Central memory CD8-positive, alpha-beta T cell (primary cell): ENCODE data around the gene CTIF.

Experiments used
- ATAC-seq: fragments of 150-1000 bp; cut with Tn5 transposase; replicated peaks from 2 replicates; pipeline ENCODE4 v1.10.0; 2022; ENCODE audit warnings: mild to moderate bottlenecking, moderate FRiP score, moderate number of reproducible peaks; ENCODE audit not compliant: poor library complexity, severe bottlenecking; ENCODE audit errors: extremely low read depth
- DNase-seq, 2 donors: peaks; one replicate each; pipeline ENCODE4 v3.0.0; 2021; ENCODE audit warnings: low spot score in 2 of 2
- H3K27ac Mint-ChIP-seq: one replicate; pipeline ENCODE4 v1.8.0; 2022; ENCODE audit warnings: low read depth, mild to moderate bottlenecking, moderate library complexity, mixed read lengths
- H3K27me3 Mint-ChIP-seq: one replicate; pipeline ENCODE4 v1.8.0; 2022; ENCODE audit warnings: mixed read lengths
- H3K36me3 Mint-ChIP-seq: one replicate; pipeline ENCODE4 v1.8.0; 2022; ENCODE audit warnings: mild to moderate bottlenecking, moderate library complexity, mixed read lengths; ENCODE audit not compliant: insufficient read depth
- H3K4me1 Mint-ChIP-seq: one replicate; pipeline ENCODE4 v1.8.0; 2022; ENCODE audit warnings: mixed read lengths
- H3K4me3 Mint-ChIP-seq: one replicate; pipeline ENCODE4 v1.8.0; 2022; ENCODE audit warnings: mild to moderate bottlenecking, moderate library complexity, mixed read lengths
- H3K9me3 Mint-ChIP-seq: one replicate; pipeline ENCODE4 v1.8.0; 2022; ENCODE audit warnings: mixed read lengths

Gene CTIF

GRCh38 chr18:48839819-48840490 is 301.1 kb downstream of the CTIF start:
- Mint-ChIP-seq H3K9me3 (no peaks in the 10 kb centered on the region), H3K27ac (peak overlapping the region; percentile 96), H3K27me3 (no peaks in the 10 kb centered on the region), H3K36me3 (peaks cover 12% of the 10 kb centered on the region), H3K4me1 (peaks cover 94% of the 10 kb centered on the region), H3K4me3 (peak overlapping the region; percentile 67)
- ATAC-seq (no peak), DNase-seq (no peak)

- H3K9me3 Mint-ChIP-seq: peaks cover 2% of the 10 kb centered on the region
- H3K4me3 Mint-ChIP-seq: no peak overlapping the region
- H3K27ac Mint-ChIP-seq: peak overlapping the region; percentile 96
Observed at GRCh38 chr18:48840491-48840877, 301.7 kb downstream of the CTIF start.

GRCh38 chr18:48841381-48842258 is 302.8 kb downstream of the CTIF start:
- H3K4me3 Mint-ChIP-seq: peak overlapping the region; percentile 64
- no peaks in the 10 kb centered on the region for H3K27me3 Mint-ChIP-seq
- H3K4me1 Mint-ChIP-seq: peaks cover 93% of the 10 kb centered on the region
- peaks cover 12% of the 10 kb centered on the region for H3K36me3 Mint-ChIP-seq
- peaks cover 13% of the 10 kb centered on the region for H3K9me3 Mint-ChIP-seq
- ATAC-seq (no peak), DNase-seq (no peak)
- peak overlapping the region; percentile 96 for H3K27ac Mint-ChIP-seq

More at GRCh38 chr18:48840491-48840877, 301.7 kb downstream of the CTIF start:
- no peak for ATAC-seq
- DNase-seq: no peak
- Mint-ChIP-seq H3K4me1 (peaks cover 94% of the 10 kb centered on the region), H3K27me3 (no peaks in the 10 kb centered on the region), H3K36me3 (peaks cover 12% of the 10 kb centered on the region)

- DNase-seq (peak; percentile 37 to 70), ATAC-seq (peak; percentile 93)
- peak overlapping the region; percentile 64 for H3K4me3 Mint-ChIP-seq
- H3K4me1 Mint-ChIP-seq: peaks cover 85% of the 10 kb centered on the region
- peaks cover 15% of the 10 kb centered on the region for H3K9me3 Mint-ChIP-seq
- H3K27me3 Mint-ChIP-seq: no peaks in the 10 kb centered on the region
- H3K36me3 Mint-ChIP-seq: peaks cover 12% of the 10 kb centered on the region
- H3K27ac Mint-ChIP-seq: peak overlapping the region; percentile 96
Observed at GRCh38 chr18:48842259-48843061, 303.6 kb downstream of the CTIF start.

- peaks cover 11% of the 10 kb centered on the region for H3K36me3 Mint-ChIP-seq
- H3K9me3 Mint-ChIP-seq: peaks cover 15% of the 10 kb centered on the region
- peak overlapping the region; percentile 38 for H3K4me3 Mint-ChIP-seq
- H3K27ac Mint-ChIP-seq: peak overlapping the region; percentile 96
- H3K4me1 Mint-ChIP-seq: peaks cover 79% of the 10 kb centered on the region
- no peaks in the 10 kb centered on the region for H3K27me3 Mint-ChIP-seq
- ATAC-seq: no peak
- no peak for DNase-seq
Observed at GRCh38 chr18:48843162-48843561, 304.3 kb downstream of the CTIF start.

GRCh38 chr18:48843596-48843995 is 304.8 kb downstream of the CTIF start:
- H3K27me3 Mint-ChIP-seq: no peaks in the 10 kb centered on the region
- peaks cover 11% of the 10 kb centered on the region for H3K36me3 Mint-ChIP-seq
- H3K4me1 Mint-ChIP-seq: peaks cover 79% of the 10 kb centered on the region
- ATAC-seq: no peak
- peaks cover 15% of the 10 kb centered on the region for H3K9me3 Mint-ChIP-seq
- H3K4me3 Mint-ChIP-seq: peak overlapping the region; percentile 38
- DNase-seq: no peak
- peak overlapping the region; percentile 96 for H3K27ac Mint-ChIP-seq

- Mint-ChIP-seq H3K4me1 (peaks cover 75% of the 10 kb centered on the region), H3K4me3 (no peak overlapping the region)
Observed at GRCh38 chr18:48844271-48844670, 305.4 kb downstream of the CTIF start.

GRCh38 chr18:48845174-48845573 is 306.3 kb downstream of the CTIF start:
- Mint-ChIP-seq H3K27ac (peak overlapping the region; percentile 68), H3K36me3 (peaks cover 3% of the 10 kb centered on the region), H3K4me1 (peaks cover 71% of the 10 kb centered on the region), H3K27me3 (no peaks in the 10 kb centered on the region), H3K9me3 (peaks cover 15% of the 10 kb centered on the region), H3K4me3 (peak overlapping the region; percentile 17)
- DNase-seq (no peak), ATAC-seq (no peak)

More at GRCh38 chr18:48844271-48844670, 305.4 kb downstream of the CTIF start:
- Mint-ChIP-seq H3K9me3 (peaks cover 15% of the 10 kb centered on the region), H3K27me3 (no peaks in the 10 kb centered on the region), H3K36me3 (peaks cover 9% of the 10 kb centered on the region), H3K27ac (peak overlapping the region; percentile 96)
- DNase-seq (no peak), ATAC-seq (no peak)

- no peak overlapping the region for H3K4me3 Mint-ChIP-seq
- no peak overlapping the region for H3K27ac Mint-ChIP-seq
- ATAC-seq (no peak), DNase-seq (no peak)
- H3K36me3 Mint-ChIP-seq: peaks cover 3% of the 10 kb centered on the region
- H3K27me3 Mint-ChIP-seq: no peaks in the 10 kb centered on the region
- peaks cover 62% of the 10 kb centered on the region for H3K4me1 Mint-ChIP-seq
- H3K9me3 Mint-ChIP-seq: peaks cover 15% of the 10 kb centered on the region
Observed at GRCh38 chr18:48846423-48846932, 307.6 kb downstream of the CTIF start.

- peaks cover 3% of the 10 kb centered on the region for H3K36me3 Mint-ChIP-seq
- no peak overlapping the region for H3K27ac Mint-ChIP-seq
- H3K9me3 Mint-ChIP-seq: peaks cover 15% of the 10 kb centered on the region
- H3K27me3 Mint-ChIP-seq: no peaks in the 10 kb centered on the region
- ATAC-seq (no peak), DNase-seq (no peak)
- no peak overlapping the region for H3K4me3 Mint-ChIP-seq
- peaks cover 59% of the 10 kb centered on the region for H3K4me1 Mint-ChIP-seq
Observed at GRCh38 chr18:48847807-48848486, 309.1 kb downstream of the CTIF start.

- Mint-ChIP-seq H3K9me3 (peaks cover 15% of the 10 kb centered on the region), H3K27ac (no peak overlapping the region), H3K4me1 (peaks cover 59% of the 10 kb centered on the region), H3K27me3 (no peaks in the 10 kb centered on the region), H3K4me3 (no peak overlapping the region), H3K36me3 (no peaks in the 10 kb centered on the region)
- no peak for DNase-seq
- ATAC-seq: no peak
Observed at GRCh38 chr18:48848641-48849143, 309.9 kb downstream of the CTIF start.
